Placental pericyte (primary cell): ENCODE measurements around the gene LBP. TPM values are rescaled to one million over a fixed set of nuclear protein-coding genes. Genes with fewer than 3 reads are reported as not detected.
A peak's percentile ranks its signal among the peaks of the same experiment; 100 is the strongest.

Source experiments
- small RNA-seq: library from RNA; depleted of rRNA; stranded (forward); fragments of <200 nt; gene quantifications from one replicate; pipeline ENCODE3, GENCODE V24; 2012; ENCODE audit warnings: low replicate concordance
- total RNA-seq: library from RNA; depleted of rRNA; stranded (reverse); fragments of >200 nt; gene quantifications from 2 replicates; pipeline ENCODE4 v1.2.3, GENCODE V29; 2012

The LBP gene
- not detected in 2 replicates for total RNA-seq

GRCh38 chr20:38346247-38346651 lies at the start of gene LBP:
Gene LBP (plus strand): TSS chr20:38346482. CDS start chr20:38346517, 35 bp downstream.

GRCh38 chr20:38303908-38304379 lies 42.3 kb upstream of the LBP start, which contains the start of gene BPI:
Gene BPI (plus strand): TSS chr20:38304156. CDS start chr20:38304224, 68 bp downstream.

Small RNA genes within 50 kb of the gene (small RNA-seq; reads per million reads assigned to genes)
- not detected for gene RF00056
- 2,417 reads per million, percentile 100 among the genes with 10 or more reads in this experiment for gene SNORA71B

Other genes with a start within 250 kb of the LBP start
- gene TGM2, start 181.2 kb upstream of the LBP start, total RNA-seq = 1,446 and 1,516 TPM in 2 replicates
- gene KIAA1755, start 85.7 kb upstream of the LBP start, total RNA-seq = 0.22 and 1.7 TPM in 2 replicates
- gene BPI, start 42.3 kb upstream of the LBP start, total RNA-seq = not detected in 2 replicates
- 11.2 and 11.5 TPM in 2 replicates for gene SNHG17, start 88.8 kb downstream of the LBP start, total RNA-seq
- gene RALGAPB, start 126.4 kb downstream of the LBP start, total RNA-seq = 40.9 and 49.0 TPM in 2 replicates
- not detected in 2 replicates for gene ADIG, start 234.7 kb downstream of the LBP start, total RNA-seq